DMS79 treated with DMSO at 0.1 percent for 48 hours (cell line): ENCODE results near the gene AGR2.
"Not testable (repeated sequence)": the region's sequence is repeated elsewhere in the genome, so short reads cannot be mapped to it uniquely, and the experiment has no call there.

Experiments
- DNase-seq: peaks from one replicate; lab custom pipeline; 2025; lab: John Stamatoyannopoulos, UW

The AGR2 gene

DNA sequence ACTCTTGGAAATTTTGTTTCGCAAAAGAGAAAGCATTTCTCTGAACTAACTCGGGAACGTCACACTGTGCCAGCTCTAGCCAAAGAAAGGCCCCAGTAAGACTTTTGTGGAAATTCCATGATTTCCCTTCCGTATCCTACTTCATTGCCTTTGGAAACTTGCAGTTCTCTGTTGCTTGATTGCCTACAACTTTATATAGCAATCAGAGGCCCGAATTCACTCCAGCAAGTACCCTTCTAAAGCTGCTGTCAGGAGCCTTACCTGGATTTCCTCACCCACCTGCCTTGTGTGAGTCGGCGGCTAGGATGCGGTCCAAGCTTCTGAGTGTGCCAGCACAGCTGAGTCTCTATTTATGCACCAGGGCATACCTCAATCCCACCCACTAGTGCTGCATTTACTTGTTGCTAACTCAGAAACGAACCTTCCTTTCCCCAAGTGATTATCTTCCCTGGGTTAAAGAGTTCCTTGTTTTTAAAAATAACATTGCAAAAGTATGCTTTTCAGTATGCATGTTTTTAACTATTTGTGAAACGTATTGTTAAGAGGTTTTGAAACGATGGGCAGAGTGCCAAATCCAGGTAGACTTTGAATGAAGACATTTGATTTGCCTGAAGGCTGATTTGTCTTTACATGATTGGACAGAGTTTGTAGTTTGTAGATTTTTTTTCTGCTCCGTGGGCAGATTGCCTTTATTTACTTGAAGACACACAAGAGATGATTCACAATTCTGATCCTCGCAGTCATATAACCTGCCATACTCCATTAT, at the start of gene AGR2:
Gene AGR2, minus strand, starts transcription at position 326 of the 766 bp plus-strand sequence. CDS start 3,203 bp downstream, outside the sequence.
- peak; percentile 3 for DNase-seq

DNA sequence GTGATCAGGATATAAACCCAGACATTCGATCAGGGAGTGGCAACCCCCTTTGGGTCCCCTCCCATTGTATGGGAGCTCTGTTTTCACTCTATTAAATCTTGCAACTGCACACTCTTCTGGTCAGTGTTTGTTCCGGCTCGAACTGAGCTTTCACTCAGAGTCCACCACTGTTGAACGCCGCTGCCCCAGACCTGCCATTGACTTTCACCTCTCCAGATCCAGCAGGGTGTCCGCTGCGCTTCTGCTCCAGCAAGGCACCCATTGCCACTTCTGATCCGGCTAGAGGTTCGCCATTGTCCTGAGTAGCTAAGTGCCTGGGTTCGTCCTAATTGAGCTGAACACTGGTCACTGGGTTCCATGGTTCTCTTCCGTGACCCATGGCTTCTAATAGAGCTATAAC, 48.4 kb upstream of the AGR2 start:
- not testable (repeated sequence) for DNase-seq

DNA sequence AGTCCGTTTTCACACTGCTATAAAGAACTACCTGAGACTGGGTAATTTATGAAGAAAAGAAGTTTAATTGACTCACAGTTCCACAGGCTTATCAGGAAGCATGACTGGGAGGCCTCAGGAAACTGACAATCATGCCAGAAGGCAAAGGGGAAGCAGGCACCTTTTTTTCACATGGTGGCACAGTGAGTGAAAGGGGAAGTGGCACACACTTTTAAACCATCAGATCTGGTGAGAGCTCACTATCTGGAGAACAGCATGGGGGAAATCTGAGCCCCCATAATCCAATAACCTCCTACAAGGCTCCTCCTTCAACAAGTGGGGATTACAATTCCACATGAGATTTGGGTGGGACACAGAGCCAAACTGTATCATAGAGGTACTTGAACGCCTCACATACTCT, 47.0 kb upstream of the AGR2 start:
- no peak for DNase-seq

DNA sequence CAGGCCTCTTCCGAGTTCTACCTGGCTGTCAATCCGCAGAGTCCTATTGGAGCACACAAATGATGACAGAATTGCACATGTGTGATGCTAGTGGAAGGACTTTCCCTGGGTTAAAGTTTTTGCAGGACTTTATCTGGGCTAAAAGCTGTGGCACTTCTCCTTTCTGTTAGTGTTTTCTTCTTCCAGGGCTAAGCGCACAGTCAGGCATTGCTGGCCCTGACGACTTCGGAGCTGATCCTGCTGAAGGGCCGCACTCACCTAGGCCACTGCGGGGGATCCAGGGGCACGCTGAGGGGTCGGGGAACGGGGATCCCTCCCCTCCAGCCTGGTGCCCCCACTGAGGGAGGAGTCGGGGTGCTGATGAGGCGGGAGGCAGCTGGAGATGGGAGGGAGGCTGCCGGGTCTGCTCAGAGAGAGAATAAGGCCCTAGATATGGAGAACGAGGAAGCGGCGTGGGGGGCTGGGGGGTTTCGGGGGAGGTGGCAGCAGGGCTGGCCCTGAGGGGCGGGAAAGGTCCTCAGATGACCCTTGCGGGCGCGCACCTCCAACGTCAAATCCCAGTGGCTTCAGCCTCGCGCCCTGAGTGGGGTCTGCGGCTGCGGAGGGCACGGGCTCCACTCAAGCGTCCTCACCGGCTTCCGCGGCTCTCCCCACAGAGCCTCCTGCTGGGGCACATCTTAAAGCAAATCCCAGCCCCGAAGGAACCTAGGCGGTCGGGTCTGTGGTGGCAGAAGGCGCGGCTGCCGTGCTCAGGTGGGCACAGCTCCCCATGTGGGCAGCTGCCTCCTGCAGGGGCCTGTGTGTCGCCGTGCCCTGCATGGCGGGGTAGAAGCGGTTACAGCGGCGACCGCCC, 46.0 kb upstream of the AGR2 start:
- no peak for DNase-seq

DNA sequence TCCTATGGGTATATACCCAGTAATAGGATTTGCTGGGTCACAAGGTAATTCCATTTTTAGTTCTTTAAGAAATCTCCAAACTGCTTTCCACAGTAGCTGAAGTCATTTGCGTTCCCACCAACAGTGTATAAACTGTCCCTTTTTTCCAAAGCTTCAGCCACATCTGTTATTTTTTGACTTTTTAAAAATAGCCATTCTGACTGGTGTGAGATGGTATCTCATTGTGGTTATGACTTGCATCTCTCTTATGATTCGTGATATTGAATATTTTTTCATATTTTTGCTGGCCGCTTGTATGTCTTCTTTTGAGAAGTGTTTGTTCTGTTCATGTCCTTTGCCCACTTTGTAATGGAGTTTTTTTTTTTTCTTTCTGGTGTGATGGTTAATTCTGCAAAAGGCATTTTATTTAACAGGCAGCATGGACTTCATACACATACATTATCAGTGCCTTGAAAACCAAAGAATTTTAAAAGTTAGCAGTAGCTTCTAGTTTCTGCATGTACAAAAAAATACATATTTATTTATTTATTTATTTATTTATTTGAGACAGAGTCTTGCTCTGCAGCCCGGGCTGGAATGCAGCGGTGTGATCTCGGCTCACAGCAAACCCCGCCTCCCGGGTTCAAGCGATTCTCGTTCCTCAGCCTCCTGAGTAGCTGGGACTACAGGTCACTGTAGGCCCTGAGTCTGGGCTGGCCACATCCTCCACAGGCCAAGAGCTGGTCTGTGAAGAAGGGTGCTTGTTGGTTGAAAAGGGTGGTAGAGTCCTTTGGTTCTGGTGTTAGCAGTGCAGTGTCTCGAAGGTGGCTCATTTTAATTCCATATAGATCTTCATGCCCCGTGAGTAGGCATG, 44.7 kb upstream of the AGR2 start:
- no peak for DNase-seq

DNA sequence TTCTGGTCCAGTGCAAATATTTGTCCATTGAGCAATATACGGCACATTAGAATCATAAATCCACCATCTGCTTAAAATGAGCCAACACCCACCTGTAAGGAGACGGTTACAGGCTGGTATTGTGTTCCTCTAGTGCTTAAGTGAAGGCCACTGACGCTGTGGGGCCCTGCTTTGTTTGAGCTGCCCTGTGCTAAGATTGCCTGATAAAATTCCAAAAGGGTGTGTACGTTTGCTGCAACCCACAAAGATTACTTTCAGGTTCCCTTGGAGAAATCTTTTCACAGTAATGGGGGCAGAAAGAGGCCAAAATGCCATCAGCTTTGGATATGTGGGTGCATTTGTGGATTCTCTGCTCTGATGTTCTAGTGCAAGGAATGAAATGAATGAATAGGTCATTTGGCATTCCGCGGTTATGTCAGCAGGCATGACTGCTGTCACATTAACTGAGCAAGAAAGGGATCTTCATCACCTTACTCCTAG, 42.6 kb upstream of the AGR2 start:
- no peak for DNase-seq

DNA sequence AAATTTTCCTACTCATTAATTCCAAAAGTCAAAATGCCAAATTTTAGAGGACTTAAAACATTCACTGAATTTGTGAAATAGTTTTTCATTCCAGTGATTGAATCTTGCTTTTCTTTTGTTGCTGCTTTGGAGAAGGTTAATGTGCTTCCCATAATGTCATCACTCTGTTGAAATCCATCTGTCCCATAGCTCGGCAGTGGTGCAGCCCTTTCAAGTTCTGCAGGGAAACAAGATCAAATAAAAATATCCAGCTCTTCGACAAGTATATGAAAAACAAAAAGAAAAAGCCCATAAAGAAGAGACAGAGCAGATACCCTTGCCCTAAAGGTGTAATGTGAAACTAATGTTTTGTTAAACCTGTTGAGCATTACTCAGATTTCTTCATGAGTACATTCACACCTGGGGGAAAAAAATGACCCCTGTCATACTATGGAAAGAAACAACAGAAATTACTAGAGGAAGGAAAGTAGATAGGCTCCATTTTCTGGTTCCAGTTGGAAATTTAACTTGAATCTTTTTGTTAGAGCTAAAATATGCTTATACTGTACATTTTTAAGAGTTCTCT, 41.9 kb upstream of the AGR2 start:
- DNase-seq = no peak

DNA sequence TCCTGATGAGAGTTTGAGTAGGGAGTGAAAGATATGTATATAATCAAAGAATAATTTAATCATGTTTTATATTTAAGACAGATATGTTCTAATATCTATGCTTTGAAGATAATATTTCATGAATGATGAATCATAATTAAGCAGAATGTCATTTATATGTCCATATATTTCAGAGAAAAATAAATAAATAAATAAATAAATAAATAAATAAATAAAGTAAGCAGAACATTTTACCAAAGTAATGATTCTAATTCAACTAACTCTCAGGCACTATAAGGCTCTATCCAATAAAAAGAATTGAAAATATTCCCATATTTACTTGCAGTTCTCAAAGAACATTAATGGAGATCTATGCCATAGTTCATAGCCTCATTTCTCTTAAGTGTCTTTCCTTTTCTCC, 40.9 kb upstream of the AGR2 start:
- DNase-seq = no peak

DNA sequence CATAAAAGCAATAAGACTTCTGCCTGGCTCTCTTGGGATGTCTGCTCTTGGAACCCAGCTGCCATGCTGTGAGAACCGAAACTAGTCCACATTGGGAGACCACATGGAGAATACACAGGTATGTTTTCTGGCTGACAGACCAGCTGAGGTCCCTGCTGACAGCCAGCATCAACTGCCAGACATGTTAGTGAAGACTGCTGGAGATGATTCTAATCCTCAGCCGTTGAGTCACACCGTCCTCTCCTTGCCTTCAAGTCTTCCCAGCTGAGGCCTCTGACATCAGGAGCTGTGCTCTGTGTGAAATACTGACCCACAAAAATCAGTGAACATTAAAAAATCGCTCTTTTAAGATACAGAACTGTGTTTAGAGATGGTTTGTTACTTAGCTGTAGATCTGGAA, 36.9 kb upstream of the AGR2 start:
- DNase-seq = no peak

DNA sequence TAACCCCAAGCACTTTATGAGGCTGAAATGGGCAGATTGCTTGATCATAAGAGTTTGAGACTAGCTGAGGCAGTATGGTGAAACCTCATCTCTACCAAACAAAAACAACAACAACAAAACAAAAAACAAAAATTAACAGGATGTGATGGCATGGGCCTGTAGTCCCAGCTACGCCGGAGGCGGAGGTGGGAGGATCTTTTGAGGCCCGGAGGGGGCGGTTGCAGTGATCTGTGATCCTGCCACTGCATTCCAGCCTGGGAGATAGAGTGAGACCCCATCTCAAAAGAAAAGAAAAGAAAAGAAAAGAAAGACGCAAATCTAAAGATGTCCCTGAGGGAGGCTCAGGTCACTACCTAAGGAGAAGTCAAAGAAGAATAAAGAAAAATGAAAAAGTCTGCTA, 35.3 kb upstream of the AGR2 start:
- no peak for DNase-seq

DNA sequence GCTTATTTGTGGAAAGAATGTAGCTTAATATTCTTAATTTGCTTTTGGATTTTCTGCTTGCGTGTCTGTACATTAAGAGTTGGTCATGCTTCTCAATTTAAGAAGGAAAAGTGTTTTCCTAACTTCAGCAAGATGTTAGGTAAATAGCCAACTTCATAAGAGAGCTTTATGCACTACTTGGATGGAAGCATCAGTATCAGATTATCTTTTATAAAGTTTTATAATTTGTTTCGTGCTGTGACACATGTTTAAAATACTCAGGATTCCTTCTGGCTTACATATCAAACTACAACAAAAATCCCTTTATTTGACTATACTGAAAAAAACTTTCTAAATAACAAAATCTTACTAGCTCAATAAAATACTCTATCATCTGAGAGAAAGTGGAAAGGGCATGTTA, 34.8 kb upstream of the AGR2 start:
- no peak for DNase-seq

DNA sequence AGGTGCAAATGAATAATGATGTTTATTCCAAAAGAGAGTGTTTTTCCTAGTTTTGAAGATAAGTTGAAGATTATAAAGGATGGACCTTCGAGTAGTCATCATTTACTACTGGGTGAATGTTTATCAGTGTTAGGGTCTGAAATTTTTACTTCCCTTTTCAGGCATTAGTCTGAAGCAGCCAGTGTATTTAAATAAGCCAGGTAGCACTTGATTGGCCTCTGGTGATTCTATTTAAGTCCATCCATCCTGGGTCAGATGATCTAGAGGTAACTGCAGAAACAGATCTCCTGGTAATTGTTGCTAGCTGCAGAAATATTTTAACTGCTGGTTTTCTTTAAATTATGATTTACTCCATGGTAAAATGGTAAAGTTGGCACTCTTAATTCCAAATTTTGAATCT, 34.1 kb upstream of the AGR2 start:
- DNase-seq = no peak

DNA sequence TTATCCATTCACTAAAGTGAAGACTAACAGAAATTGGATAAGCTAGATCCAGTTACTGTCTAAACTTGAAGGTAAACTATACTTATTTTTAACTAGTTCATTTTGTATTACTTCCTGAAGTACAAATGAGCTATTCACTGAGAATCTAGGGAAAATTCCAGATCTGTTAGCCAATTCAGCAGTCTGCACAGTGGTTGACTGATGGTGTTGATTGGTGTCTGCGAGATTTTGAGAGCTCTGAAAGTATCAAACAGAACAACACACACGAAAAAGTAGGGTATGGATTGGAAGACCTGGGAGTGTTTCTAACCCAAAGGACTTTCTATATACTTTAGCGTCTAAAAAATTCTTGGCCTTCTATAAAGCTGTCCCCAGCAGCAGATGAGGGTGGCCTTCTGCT, 33.6 kb upstream of the AGR2 start:
- DNase-seq = no peak

DNA sequence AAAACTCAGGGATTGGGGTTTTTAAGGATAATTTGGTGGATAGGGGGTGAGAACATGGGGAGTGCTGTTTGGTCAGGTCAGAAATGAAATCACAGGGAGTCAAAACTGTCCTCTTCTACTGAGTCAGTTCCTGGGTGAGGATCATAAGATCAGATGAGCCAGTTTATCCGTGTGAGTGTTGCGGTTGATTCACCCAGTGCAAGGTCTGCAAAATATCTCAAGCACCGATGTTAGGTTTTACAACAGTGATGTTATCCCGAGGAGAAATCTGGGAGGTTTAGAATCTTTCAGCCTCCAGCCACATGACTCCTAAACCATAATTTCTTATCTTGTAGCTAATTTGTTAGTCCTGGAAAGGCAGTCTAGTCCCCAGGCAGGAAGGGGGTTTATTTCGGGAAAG, 31.7 kb upstream of the AGR2 start:
- DNase-seq = no peak

DNA sequence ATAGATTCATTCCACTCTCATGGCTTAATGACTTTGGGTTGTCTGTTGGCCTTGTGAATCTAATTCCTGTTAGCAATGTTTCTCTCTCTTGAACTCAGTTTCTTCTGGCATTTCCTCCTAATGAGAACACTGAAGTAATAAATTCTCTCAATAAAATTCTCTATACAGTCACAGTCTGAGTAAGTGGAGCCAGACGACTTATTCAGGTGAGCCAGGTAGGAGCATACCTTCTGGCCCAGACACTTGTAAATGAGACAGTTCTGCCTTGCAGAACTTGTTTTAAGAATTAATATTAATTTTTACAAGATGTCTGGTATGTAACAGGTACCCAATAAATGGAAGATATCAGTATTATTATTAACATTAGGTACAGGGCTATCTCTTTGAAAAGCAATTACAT, 28.6 kb upstream of the AGR2 start:
- no peak for DNase-seq

DNA sequence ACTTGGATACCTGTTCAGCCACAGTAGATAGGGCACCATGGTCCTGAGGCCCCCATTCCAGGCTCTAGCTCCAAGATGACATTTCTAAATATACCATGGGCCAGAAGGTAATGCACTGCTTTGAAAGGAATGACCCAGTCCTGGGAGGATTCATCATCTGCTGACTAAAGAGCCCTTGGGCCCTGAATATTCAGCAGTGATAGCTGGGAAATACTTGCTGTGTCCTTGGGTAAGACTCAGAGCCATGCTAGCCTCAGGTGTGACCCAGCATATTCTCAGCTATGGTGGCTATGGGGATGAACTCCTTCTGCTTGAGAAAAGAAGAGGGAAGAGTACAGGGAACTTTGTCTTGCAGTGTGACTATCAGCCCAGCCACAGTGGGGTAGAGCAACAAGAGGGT, 21.3 kb upstream of the AGR2 start:
- DNase-seq = no peak

DNA sequence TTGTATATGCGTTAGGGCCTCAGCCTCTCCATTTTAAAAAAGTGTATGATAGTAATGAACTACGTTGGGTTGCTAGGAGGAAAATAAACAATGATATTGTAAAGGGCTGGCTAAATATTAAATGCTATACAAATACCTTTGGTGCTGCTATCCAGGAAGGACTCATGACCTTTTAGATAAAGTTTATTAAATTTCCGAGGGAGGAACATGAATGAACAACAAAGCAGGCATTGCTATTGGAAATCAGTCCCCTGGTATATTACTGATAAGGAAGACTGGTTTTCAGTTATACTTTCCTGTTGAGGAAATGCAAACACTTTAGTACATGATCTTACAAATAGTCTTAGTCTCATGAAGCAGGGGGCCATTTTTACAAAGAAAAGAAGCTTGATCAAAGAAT, 17.2 kb upstream of the AGR2 start:
- no peak for DNase-seq

DNA sequence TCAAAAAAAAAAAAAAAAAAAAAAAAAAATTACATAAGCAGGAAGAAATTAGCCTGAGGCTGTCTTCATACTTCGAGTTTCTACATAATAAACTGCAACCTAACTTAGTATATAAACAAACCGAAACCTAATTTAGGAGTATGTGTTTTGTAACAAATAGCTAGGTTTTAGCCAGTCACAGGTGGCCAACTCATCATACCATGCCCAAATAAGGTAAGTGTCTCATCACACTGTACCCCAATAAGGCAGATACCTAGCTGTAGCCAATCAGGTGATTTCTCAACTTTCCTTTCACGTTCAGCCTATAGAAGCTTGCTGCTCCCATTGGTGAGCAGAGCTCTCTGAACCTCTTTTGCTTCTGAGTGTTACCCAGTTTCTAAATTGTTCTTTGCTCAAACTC, 13.9 kb upstream of the AGR2 start:
- no peak for DNase-seq

DNA sequence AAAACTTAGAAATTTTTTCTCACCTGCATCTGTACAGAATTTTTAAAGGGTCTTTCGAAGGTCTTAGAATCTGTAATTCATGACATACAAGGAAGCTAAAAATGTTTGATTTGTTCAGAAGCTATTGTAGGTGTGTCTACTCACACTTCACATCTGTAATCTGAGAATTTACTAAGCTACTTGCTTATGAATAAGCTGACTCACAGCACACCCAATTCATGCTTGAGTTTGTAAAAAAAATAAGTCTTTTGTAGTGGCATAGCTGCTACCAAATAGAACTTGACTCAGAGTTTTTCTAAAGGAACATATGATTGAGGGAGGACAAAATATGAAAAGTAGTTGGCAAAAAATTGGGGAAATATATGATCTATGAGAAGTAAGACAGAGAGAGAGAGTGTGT, 12.7 kb upstream of the AGR2 start:
- no peak for DNase-seq

DNA sequence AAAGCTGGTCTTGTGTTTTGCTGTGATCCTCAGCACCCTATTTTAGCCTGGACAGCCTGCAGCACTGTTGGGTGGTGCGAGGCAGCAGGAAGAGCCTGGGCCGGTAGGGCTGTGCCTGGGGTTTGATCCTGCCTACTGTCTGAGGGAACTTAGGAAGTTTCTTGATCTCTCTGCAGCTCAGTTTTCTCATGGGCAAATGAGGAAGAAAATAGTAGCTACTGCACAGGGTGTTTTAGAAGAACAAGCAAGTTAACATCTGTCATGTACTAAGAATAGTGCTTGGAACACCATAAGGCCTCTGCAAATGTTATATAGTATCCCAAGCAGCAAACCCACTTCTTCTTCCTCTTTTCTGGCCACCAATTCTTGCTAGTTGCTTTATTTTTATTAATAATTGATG, 12.0 kb upstream of the AGR2 start:
- no peak for DNase-seq

DNA sequence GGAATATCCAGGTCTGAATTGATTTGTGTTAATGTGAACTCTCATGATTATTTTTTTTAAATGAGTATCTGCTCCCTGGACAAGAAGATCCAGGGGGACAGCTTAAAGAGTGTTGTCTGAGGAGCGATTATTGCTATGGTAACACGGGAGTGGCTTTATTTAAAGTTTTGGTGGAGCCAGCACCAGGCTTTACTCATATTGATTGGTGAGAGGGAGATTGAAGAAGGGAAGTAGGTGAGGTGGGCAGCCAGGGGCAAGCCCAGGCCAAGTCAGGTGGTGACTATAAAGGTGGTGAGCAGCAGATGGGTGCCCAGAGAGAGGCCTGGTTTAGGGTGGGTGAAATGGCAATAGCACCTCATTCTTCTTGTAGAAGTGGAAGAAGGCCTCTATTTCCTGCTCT, 10.2 kb upstream of the AGR2 start:
- DNase-seq = no peak

DNA sequence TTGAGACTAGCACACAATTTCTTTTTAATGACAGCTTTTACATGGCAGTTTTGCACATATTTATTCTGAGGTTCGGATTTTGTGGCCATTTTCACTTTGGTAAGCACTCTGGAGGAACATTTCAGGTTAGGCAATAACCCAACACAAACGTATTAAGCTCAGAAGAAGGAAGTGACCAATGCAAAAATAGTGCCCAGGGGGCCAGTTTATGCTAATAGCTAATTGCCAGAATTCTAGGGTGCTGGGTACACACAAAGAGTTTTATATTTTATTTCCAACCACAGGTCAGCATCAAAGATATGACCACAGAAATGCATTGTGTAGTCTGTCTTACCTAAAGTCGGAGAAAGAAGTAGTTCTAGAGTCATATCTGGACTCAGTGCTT, 8.4 kb upstream of the AGR2 start:
- no peak for DNase-seq
